B cell (primary cell): ENCODE data around the gene TPRG1L. TPM values are rescaled to one million over a fixed set of nuclear protein-coding genes. Genes with fewer than 3 reads are reported as not detected.

Source experiments
- ATAC-seq: fragments of 200-7000 bp; cut with Tn5 transposase; one replicate; pipeline ENCODE4 v1.10.0; 2021; ENCODE audit warnings: low read depth, mild to moderate bottlenecking, moderate number of reproducible peaks, moderate library complexity
- CTCF ChIA-PET: fragments of 350-600 bp; sonication (Branson Sonifier 250); formaldehyde crosslinking; loops from one replicate; lab custom pipeline; 2021; ENCODE audit warnings: antibody characterized with exemption, inconsistent platforms; lab: Charles Lee
- POLR2A ChIA-PET: fragments of 350-600 bp; sonication (Branson Sonifier 250); formaldehyde crosslinking; loops from one replicate; lab custom pipeline; 2021; ENCODE audit warnings: antibody characterized with exemption; lab: Charles Lee
- DNase-seq: peaks from one replicate; pipeline ENCODE4 v3.0.0; 2013
- H2AFZ ChIP-seq: 2 replicates; pipeline ENCODE4 v1.6.1; 2012; ENCODE audit warnings: mild to moderate bottlenecking, low read depth, low read length; ENCODE audit not compliant: insufficient read depth, poor library complexity, severe bottlenecking
- H3K27ac ChIP-seq, 2 donors: 1 replicate in 1 of 2; 2 replicates in 1 of 2; pipeline ENCODE4 v1.5.1; 2012 to 2013; ENCODE audit warnings: low read length in 2 of 2, mild to moderate bottlenecking in 2 of 2, moderate library complexity in 1 of 2
- H3K27me3 ChIP-seq, 4 experiments: fragments of 200-600 bp in 1 of 4; sonication (generic) in 1 of 4; replicated peaks in 1 of 4; 1 replicate in 2 of 4; 2 replicates in 2 of 4; pipeline versions ENCODE4 v1.6.1 to v1.7.0; 2013 to 2016; ENCODE audit warnings: low read length in 3 of 4, mild to moderate bottlenecking in 2 of 4, mixed read lengths in 1 of 4, moderate library complexity in 1 of 4; ENCODE audit not compliant: insufficient read depth in 4 of 4, control insufficient read depth in 3 of 4; ENCODE audit errors: control extremely low read depth in 1 of 4
- H3K36me3 ChIP-seq, 2 experiments: replicated peaks in 1 of 2; 1 replicate in 1 of 2; 2 replicates in 1 of 2; pipeline versions ENCODE4 v1.6.1 to v1.7.1; 2013; ENCODE audit warnings: low read length in 1 of 2; ENCODE audit not compliant: insufficient read depth in 2 of 2, control insufficient read depth in 1 of 2; ENCODE audit errors: control extremely low read depth in 1 of 2, extremely low read depth in 1 of 2
- H3K4me1 ChIP-seq, 2 donors: fragments of 200-600 bp in 1 of 2; sonication (generic) in 1 of 2; 1 replicate in 1 of 2; 2 replicates in 1 of 2; pipeline versions ENCODE4 v1.5.1 to v1.6.1; 2013 to 2017; ENCODE audit warnings: low read length in 2 of 2; ENCODE audit not compliant: control insufficient read depth in 2 of 2, insufficient read depth in 2 of 2
- H3K4me2 ChIP-seq: replicated peaks from 2 replicates; pipeline ENCODE3; 2012; ENCODE audit warnings: mild to moderate bottlenecking, low read depth, low read length; ENCODE audit not compliant: poor library complexity, severe bottlenecking
- H3K4me3 ChIP-seq, 5 experiments: fragments of 200-600 bp in 1 of 5; sonication (generic) in 1 of 5; 1 replicate in 3 of 5; 2 replicates in 2 of 5; pipeline versions ENCODE4 v1.5.1 to v1.7.0; 2011 to 2016; ENCODE audit warnings: low read length in 4 of 5, mild to moderate bottlenecking in 4 of 5, low read depth in 2 of 5, control low read depth in 1 of 5, moderate library complexity in 1 of 5; ENCODE audit not compliant: insufficient read depth in 1 of 5; ENCODE audit errors: control extremely low read depth in 1 of 5, extremely low read depth in 1 of 5
- H3K79me2 ChIP-seq: fragments of 200-600 bp; sonication (generic); one replicate; pipeline ENCODE4 v1.6.0; 2016; ENCODE audit warnings: low read length; ENCODE audit not compliant: control insufficient read depth, insufficient read depth
- H3K9ac ChIP-seq: fragments of 200-600 bp; sonication (generic); 2 replicates; pipeline ENCODE4 v1.6.1; 2017; ENCODE audit warnings: mild to moderate bottlenecking, low read length, moderate library complexity
- H3K9me3 ChIP-seq, 3 donors: one replicate each; pipeline versions ENCODE4 v1.6.1 to v1.7.1; 2013; ENCODE audit warnings: low read length in 2 of 3; ENCODE audit not compliant: control insufficient read depth in 2 of 3, insufficient read depth in 1 of 3; ENCODE audit errors: control extremely low read depth in 1 of 3
- H4K20me1 ChIP-seq: 2 replicates; pipeline ENCODE4 v1.6.0; 2012; ENCODE audit warnings: mild to moderate bottlenecking, low read length; ENCODE audit not compliant: insufficient read depth, control insufficient read depth, poor library complexity, severe bottlenecking
- H3K27ac Mint-ChIP-seq: one replicate; pipeline ENCODE4 v1.8.0; 2021; ENCODE audit warnings: mixed read lengths
- H3K27me3 Mint-ChIP-seq: one replicate; pipeline ENCODE4 v1.8.0; 2021; ENCODE audit warnings: mixed read lengths
- H3K4me1 Mint-ChIP-seq: one replicate; pipeline ENCODE4 v1.8.0; 2021; ENCODE audit warnings: mixed read lengths
- H3K4me3 Mint-ChIP-seq: one replicate; pipeline ENCODE4 v1.8.0; 2021; ENCODE audit warnings: mixed read lengths
- H3K9me3 Mint-ChIP-seq: one replicate; pipeline ENCODE4 v1.8.0; 2022; ENCODE audit warnings: mixed read lengths; ENCODE audit not compliant: insufficient read depth
- EZH2 ChIP-seq: IDR thresholded peaks from 2 replicates; pipeline ENCODE4 v1.6.1; 2012; ENCODE audit warnings: borderline replicate concordance, low read depth, mild to moderate bottlenecking, moderate library complexity, low read length; ENCODE audit not compliant: insufficient read depth, poor library complexity, severe bottlenecking
- WGBS: methylation state at CpG from one replicate; pipeline ENCODE4 v1.1.5; 2013; ENCODE audit warnings: missing lambda C conversion rate; ENCODE audit not compliant: insufficient coverage; 5-methylcytosine and 5-hydroxymethylcytosine counted together
- intact Hi-C: fragments of 100-400 bp; cut with micrococcal nuclease; formaldehyde crosslinking; loops from one replicate; pipeline ENCODE4 v1.10.0; 2022
- polyA plus RNA-seq: library from polyadenylated mRNA; depleted of rRNA; stranded (reverse); fragments of >200 nt; gene quantifications from 2 replicates; pipeline ENCODE4 v1.2.3, GENCODE V29; 2012
- total RNA-seq, 2 donors: library from RNA; stranded (reverse); fragments of 120-200 nt in 1 of 2; gene quantifications; 1 replicate in 1 of 2; 2 replicates in 1 of 2; pipeline versions ENCODE4 v1.2.3 to v1.2.4, GENCODE V29; 2013 to 2022
- TF ChIP-seq, protein P1 (sequence below): fragments of 200-600 bp; IDR thresholded peaks from one replicate; pipeline ENCODE4 v1.8.0; 2022; ENCODE audit warnings: antibody characterized with exemption, mild to moderate bottlenecking

TPRG1L gene
- total and polyA plus RNA-seq, 2 donors (not counting 1 experiment from before 2014, with no cell fraction given), result 19.5 to 48.6 TPM

DNA sequence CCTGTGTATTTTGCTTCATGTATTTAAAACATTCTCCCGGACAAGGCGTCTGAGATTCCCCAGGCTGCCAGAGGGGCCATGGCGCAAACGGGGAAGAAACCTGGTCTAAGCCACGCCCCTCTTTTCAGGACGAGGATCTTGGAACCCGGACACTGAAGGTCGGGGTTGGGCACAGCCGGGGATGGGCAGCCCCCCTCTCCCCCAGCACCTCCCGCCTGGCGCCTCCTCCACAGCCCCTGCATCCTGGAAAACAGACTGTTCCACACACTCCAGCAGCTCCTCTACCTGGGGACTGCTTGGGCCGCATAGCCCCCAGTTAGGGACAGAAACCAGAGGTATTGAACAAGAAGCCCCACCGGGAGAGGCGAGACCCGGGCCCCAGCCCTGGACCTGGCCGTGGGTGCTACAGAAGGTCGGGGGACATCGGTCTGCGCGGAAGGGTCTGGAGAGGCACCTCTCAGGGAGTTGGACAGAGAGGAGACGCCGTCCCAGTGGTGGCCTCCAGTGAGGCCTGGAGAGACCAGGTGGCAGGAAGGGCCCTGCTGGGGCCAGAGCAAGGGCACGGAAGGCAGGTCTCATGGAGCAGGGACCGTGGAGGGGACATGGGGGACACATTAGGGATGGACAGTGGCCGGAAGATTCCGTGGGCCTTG lies 32.9 kb downstream of the TPRG1L start:
- H3K4me3 ChIP-seq, result no peak overlapping the region

DNA sequence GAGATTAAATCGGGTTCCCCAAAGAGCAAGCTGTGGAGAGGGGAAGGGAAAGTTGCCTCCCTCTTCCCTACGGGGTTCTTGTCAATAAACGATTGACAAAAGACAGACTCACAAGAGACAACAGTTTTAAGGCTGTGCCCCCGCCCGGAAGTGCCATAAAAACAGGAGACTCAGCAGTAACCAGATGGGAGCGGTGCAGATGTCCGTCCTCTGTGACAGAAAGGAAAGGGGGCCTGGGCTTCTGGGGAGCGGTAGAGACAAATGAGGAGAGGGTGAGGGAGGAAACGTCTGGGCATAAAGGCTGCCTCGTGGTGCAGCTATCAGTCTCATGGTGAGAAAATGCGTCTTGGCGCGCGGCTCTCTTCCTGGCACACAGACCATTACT lies 33.4 kb downstream of the TPRG1L start:
- Histone ChIP-seq H3K4me2 (no peak overlapping the region), H3K27ac (no peak overlapping the region), H2AFZ (no peak overlapping the region), H3K36me3 (no peaks in the 10 kb centered on the region), H3K9me3 (peaks cover 0 to 5% (median 0%) of the 10 kb centered on the region in 3 donors), H3K9ac (no peak overlapping the region), H3K79me2 (no peaks in the 10 kb centered on the region), H3K4me1 (peaks cover 14 to 16% of the 10 kb centered on the region in 2 donors), H3K27me3 (peaks cover 0 to 25% (median 14%) of the 10 kb centered on the region in 4 experiments), H4K20me1 (no peaks in the 10 kb centered on the region), H3K4me3 (no peak overlapping the region)
- POLR2A ChIA-PET, result no interaction called here
- ATAC-seq, result no peak
- Mint-ChIP-seq H3K4me3 (no peak overlapping the region), H3K4me1 (peaks cover 23% of the 10 kb centered on the region), H3K27ac (no peak overlapping the region), H3K9me3 (no peaks in the 10 kb centered on the region), H3K27me3 (peaks cover 54% of the 10 kb centered on the region)
- CTCF ChIA-PET, result interaction anchor here (1.0 kb wide), 1 partner anchor 43 kb away, joined by 3 read pairs; no protein-coding TSS in a partner anchor
- DNase-seq, result no peak
- intact Hi-C loops, result loop anchor here (10.0 kb wide), 1 partner anchor 247 kb away; the partner anchor contains the start of gene C1orf174
- WGBS, result 26% methylated on average over 7 of the region's 14 CpGs
- TF ChIP-seq, protein P1, sequence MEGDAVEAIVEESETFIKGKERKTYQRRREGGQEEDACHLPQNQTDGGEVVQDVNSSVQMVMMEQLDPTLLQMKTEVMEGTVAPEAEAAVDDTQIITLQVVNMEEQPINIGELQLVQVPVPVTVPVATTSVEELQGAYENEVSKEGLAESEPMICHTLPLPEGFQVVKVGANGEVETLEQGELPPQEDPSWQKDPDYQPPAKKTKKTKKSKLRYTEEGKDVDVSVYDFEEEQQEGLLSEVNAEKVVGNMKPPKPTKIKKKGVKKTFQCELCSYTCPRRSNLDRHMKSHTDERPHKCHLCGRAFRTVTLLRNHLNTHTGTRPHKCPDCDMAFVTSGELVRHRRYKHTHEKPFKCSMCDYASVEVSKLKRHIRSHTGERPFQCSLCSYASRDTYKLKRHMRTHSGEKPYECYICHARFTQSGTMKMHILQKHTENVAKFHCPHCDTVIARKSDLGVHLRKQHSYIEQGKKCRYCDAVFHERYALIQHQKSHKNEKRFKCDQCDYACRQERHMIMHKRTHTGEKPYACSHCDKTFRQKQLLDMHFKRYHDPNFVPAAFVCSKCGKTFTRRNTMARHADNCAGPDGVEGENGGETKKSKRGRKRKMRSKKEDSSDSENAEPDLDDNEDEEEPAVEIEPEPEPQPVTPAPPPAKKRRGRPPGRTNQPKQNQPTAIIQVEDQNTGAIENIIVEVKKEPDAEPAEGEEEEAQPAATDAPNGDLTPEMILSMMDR, result no peak
- TF ChIP-seq EZH2, result no peak

More for the DNA sequence above, 32.9 kb downstream of the TPRG1L start:
- TF ChIP-seq, protein P1, result no peak
- no peak for TF ChIP-seq EZH2
- 87% methylated on average over 26 of the region's 26 CpGs for WGBS
- POLR2A ChIA-PET, result no interaction called here
- Histone ChIP-seq H3K4me2 (no peak overlapping the region), H3K27me3 (peaks cover 0 to 30% (median 18%) of the 10 kb centered on the region in 4 experiments), H3K27ac (no peak overlapping the region), H3K4me1 (peaks cover 19 to 21% of the 10 kb centered on the region in 2 donors), H3K9me3 (peaks cover 0 to 10% (median 0%) of the 10 kb centered on the region in 3 donors), H3K36me3 (no peaks in the 10 kb centered on the region), H2AFZ (no peak overlapping the region), H4K20me1 (no peaks in the 10 kb centered on the region), H3K9ac (no peak overlapping the region), H3K79me2 (no peaks in the 10 kb centered on the region)
- no peak for ATAC-seq
- DNase-seq, result no peak
- CTCF ChIA-PET, result interaction anchor here (1.0 kb wide), 1 partner anchor 44 kb away, joined by 3 read pairs; no protein-coding TSS in a partner anchor
- intact Hi-C loops, result loop anchor here (10.0 kb wide), 1 partner anchor 247 kb away; the partner anchor contains the start of gene C1orf174
- H3K4me1 Mint-ChIP-seq, result peaks cover 21% of the 10 kb centered on the region
- H3K4me3 Mint-ChIP-seq, result no peak overlapping the region
- H3K27ac Mint-ChIP-seq, result no peak overlapping the region
- H3K27me3 Mint-ChIP-seq, result peaks cover 56% of the 10 kb centered on the region
- no peaks in the 10 kb centered on the region for H3K9me3 Mint-ChIP-seq
